Activated T-helper 1 cell treated with anti-CD3 and anti-CD28 coated beads, Interleukin-12 subunit alpha, Interleukin-12 subunit beta, Interleukin-2, Interleukin-4 antibody, amounts not matched to agents 30 ng/mL and 10 ng/mL and 1 ng/mL, durations not matched to agents 14 hours and 24 hours and 36 hours (primary cell): Measurements from ENCODE around the gene CD247. TPM values are rescaled to one million over a fixed set of nuclear protein-coding genes. Genes with fewer than 3 reads are reported as not detected.

Experiments
- DNase-seq: peaks from one replicate; pipeline ENCODE4 v3.0.0; 2021; ENCODE audit warnings: low spot score
- H3K27ac Mint-ChIP-seq: one replicate; pipeline ENCODE4 v1.8.0; 2021; ENCODE audit warnings: mild to moderate bottlenecking, mixed read lengths
- H3K27me3 Mint-ChIP-seq: one replicate; pipeline ENCODE4 v1.8.0; 2022; ENCODE audit warnings: mild to moderate bottlenecking, moderate library complexity, mixed read lengths; ENCODE audit not compliant: insufficient read depth
- H3K36me3 Mint-ChIP-seq: one replicate; pipeline ENCODE4 v1.8.0; 2021; ENCODE audit warnings: low read depth, mixed read lengths
- H3K4me1 Mint-ChIP-seq: one replicate; pipeline ENCODE4 v1.8.0; 2021; ENCODE audit warnings: low read depth, mixed read lengths
- H3K4me3 Mint-ChIP-seq: one replicate; pipeline ENCODE4 v1.8.0; 2021; ENCODE audit warnings: mild to moderate bottlenecking, moderate library complexity, mixed read lengths
- H3K9me3 Mint-ChIP-seq: one replicate; pipeline ENCODE4 v1.8.0; 2021; ENCODE audit warnings: mixed read lengths
- intact Hi-C: fragments of 100-400 bp; cut with micrococcal nuclease; formaldehyde crosslinking; loops from one replicate; pipeline ENCODE4 v1.15.1; 2024
- total RNA-seq: library from RNA; stranded (reverse); gene quantifications from 2 replicates; pipeline ENCODE4 v1.2.3, GENCODE V29; 2022

The CD247 gene
- total RNA-seq, 1 donor from 2014 or later: 237 TPM

GRCh38 chr1:167551362-167551761 is 33.0 kb upstream of the CD247 start:
- Mint-ChIP-seq H3K27ac (no peak overlapping the region), H3K36me3 (peaks cover 11% of the 10 kb centered on the region), H3K4me1 (peaks cover 45% of the 10 kb centered on the region), H3K9me3 (no peaks in the 10 kb centered on the region), H3K27me3 (peaks cover 1% of the 10 kb centered on the region), H3K4me3 (no peak overlapping the region)
- intact Hi-C loops: loop anchor here (5.0 kb wide), 2 partner anchors 251 to 639 kb away; no protein-coding TSS in a partner anchor
- DNase-seq: no peak

- Mint-ChIP-seq H3K27me3 (no peaks in the 10 kb centered on the region), H3K27ac (no peak overlapping the region), H3K36me3 (peaks cover 15% of the 10 kb centered on the region), H3K4me1 (peaks cover 46% of the 10 kb centered on the region), H3K9me3 (no peaks in the 10 kb centered on the region), H3K4me3 (no peak overlapping the region)
- DNase-seq: no peak
- intact Hi-C loops: no loop called here
Observed at GRCh38 chr1:167548059-167548932, 30.0 kb upstream of the CD247 start.

GRCh38 chr1:167546935-167547334 is 28.6 kb upstream of the CD247 start:
- H3K4me3 Mint-ChIP-seq: no peak overlapping the region
- intact Hi-C loops: no loop called here
- H3K4me1 Mint-ChIP-seq: peaks cover 47% of the 10 kb centered on the region
- DNase-seq: no peak
- H3K9me3 Mint-ChIP-seq: no peaks in the 10 kb centered on the region
- no peaks in the 10 kb centered on the region for H3K27me3 Mint-ChIP-seq
- peaks cover 18% of the 10 kb centered on the region for H3K36me3 Mint-ChIP-seq
- no peak overlapping the region for H3K27ac Mint-ChIP-seq

- no peaks in the 10 kb centered on the region for H3K27me3 Mint-ChIP-seq
- DNase-seq: no peak
- H3K36me3 Mint-ChIP-seq: peaks cover 18% of the 10 kb centered on the region
- H3K4me3 Mint-ChIP-seq: no peak overlapping the region
- H3K27ac Mint-ChIP-seq: no peak overlapping the region
- peaks cover 56% of the 10 kb centered on the region for H3K4me1 Mint-ChIP-seq
- no peaks in the 10 kb centered on the region for H3K9me3 Mint-ChIP-seq
- intact Hi-C loops: no loop called here
Observed at GRCh38 chr1:167545349-167545748, 27.0 kb upstream of the CD247 start.

- H3K27ac Mint-ChIP-seq: peak overlapping the region; percentile 50
Observed at GRCh38 chr1:167544447-167545093, 26.2 kb upstream of the CD247 start.

GRCh38 chr1:167543199-167543990 is 25.1 kb upstream of the CD247 start:
- no peak for DNase-seq
- peaks cover 18% of the 10 kb centered on the region for H3K36me3 Mint-ChIP-seq
- H3K4me3 Mint-ChIP-seq: no peak overlapping the region
- intact Hi-C loops: loop anchor here (5.0 kb wide), 1 partner anchor 376 kb away; no protein-coding TSS in a partner anchor
- H3K4me1 Mint-ChIP-seq: peaks cover 67% of the 10 kb centered on the region
- no peaks in the 10 kb centered on the region for H3K27me3 Mint-ChIP-seq
- H3K27ac Mint-ChIP-seq: no peak overlapping the region
- H3K9me3 Mint-ChIP-seq: no peaks in the 10 kb centered on the region

More at GRCh38 chr1:167544447-167545093, 26.2 kb upstream of the CD247 start:
- peak; percentile 12 for DNase-seq
- Mint-ChIP-seq H3K4me3 (no peak overlapping the region), H3K36me3 (peaks cover 18% of the 10 kb centered on the region), H3K9me3 (no peaks in the 10 kb centered on the region), H3K4me1 (peaks cover 62% of the 10 kb centered on the region), H3K27me3 (no peaks in the 10 kb centered on the region)
- intact Hi-C loops: loop anchor here (1.0 to 5.0 kb wide), 2 partner anchors 9 to 377 kb away; partner anchors contain the start of gene CREG1

GRCh38 chr1:167542109-167543032 is 24.0 kb upstream of the CD247 start:
- no peaks in the 10 kb centered on the region for H3K9me3 Mint-ChIP-seq
- DNase-seq: no peak
- intact Hi-C loops: loop anchor here (5.0 kb wide), 1 partner anchor 375 kb away; no protein-coding TSS in a partner anchor
- H3K4me3 Mint-ChIP-seq: peak overlapping the region; percentile 12
- no peaks in the 10 kb centered on the region for H3K27me3 Mint-ChIP-seq
- peaks cover 14% of the 10 kb centered on the region for H3K36me3 Mint-ChIP-seq
- peak overlapping the region; percentile 35 for H3K27ac Mint-ChIP-seq
- H3K4me1 Mint-ChIP-seq: peaks cover 67% of the 10 kb centered on the region

- H3K27ac Mint-ChIP-seq: peak overlapping the region; percentile 35
- no peak for DNase-seq
- no peaks in the 10 kb centered on the region for H3K9me3 Mint-ChIP-seq
- no peaks in the 10 kb centered on the region for H3K27me3 Mint-ChIP-seq
- peaks cover 62% of the 10 kb centered on the region for H3K4me1 Mint-ChIP-seq
- H3K4me3 Mint-ChIP-seq: peak overlapping the region; percentile 12
- H3K36me3 Mint-ChIP-seq: peaks cover 7% of the 10 kb centered on the region
- intact Hi-C loops: loop anchor here (2.0 to 5.0 kb wide), 2 partner anchors 13 to 374 kb away; no protein-coding TSS in a partner anchor
Observed at GRCh38 chr1:167541610-167542009, 23.3 kb upstream of the CD247 start.

GRCh38 chr1:167541003-167541402 is 22.7 kb upstream of the CD247 start:
- no peaks in the 10 kb centered on the region for H3K27me3 Mint-ChIP-seq
- H3K4me3 Mint-ChIP-seq: no peak overlapping the region
- intact Hi-C loops: loop anchor here (2.0 to 5.0 kb wide), 2 partner anchors 14 to 374 kb away; no protein-coding TSS in a partner anchor
- peaks cover 7% of the 10 kb centered on the region for H3K36me3 Mint-ChIP-seq
- DNase-seq: no peak
- H3K4me1 Mint-ChIP-seq: peaks cover 62% of the 10 kb centered on the region
- H3K9me3 Mint-ChIP-seq: no peaks in the 10 kb centered on the region
- H3K27ac Mint-ChIP-seq: no peak overlapping the region

GRCh38 chr1:167538657-167539056 is 20.3 kb upstream of the CD247 start:
- Mint-ChIP-seq H3K27me3 (no peaks in the 10 kb centered on the region), H3K27ac (no peak overlapping the region), H3K4me3 (no peak overlapping the region), H3K9me3 (no peaks in the 10 kb centered on the region), H3K4me1 (peaks cover 47% of the 10 kb centered on the region), H3K36me3 (peaks cover 3% of the 10 kb centered on the region)
- intact Hi-C loops: loop anchor here (1.0 kb wide), 1 partner anchor 20 kb away; the partner anchor contains the start of gene CD247
- DNase-seq: no peak

GRCh38 chr1:167533851-167534300 is 15.5 kb upstream of the CD247 start:
- intact Hi-C loops: loop anchor here (1.0 kb wide), 5 partner anchors 16 to 468 kb away; partner anchors contain the start of gene CD247
- DNase-seq: peak; percentile 51
- Mint-ChIP-seq H3K4me3 (no peak overlapping the region), H3K9me3 (no peaks in the 10 kb centered on the region), H3K4me1 (peaks cover 5% of the 10 kb centered on the region), H3K27ac (no peak overlapping the region), H3K27me3 (peaks cover 7% of the 10 kb centered on the region), H3K36me3 (no peaks in the 10 kb centered on the region)
